Dermis blood vessel endothelial cell (primary cell): ENCODE measurements around the gene GRID2. TPM values are rescaled to one million over a fixed set of nuclear protein-coding genes. Genes with fewer than 3 reads are reported as not detected.
"Not testable (repeated sequence)": the region's sequence is repeated elsewhere in the genome, so short reads cannot be mapped to it uniquely, and the experiment has no call there.

Experiments used
- DNase-seq: peaks from one replicate; pipeline ENCODE4 v3.0.0; 2010
- total RNA-seq: library from RNA; depleted of rRNA; stranded (reverse); fragments of >200 nt; gene quantifications from 2 replicates; pipeline ENCODE4 v1.2.3, GENCODE V29; 2014

The GRID2 gene
- total RNA-seq, 1 donor from 2014 or later: not detected

DNA sequence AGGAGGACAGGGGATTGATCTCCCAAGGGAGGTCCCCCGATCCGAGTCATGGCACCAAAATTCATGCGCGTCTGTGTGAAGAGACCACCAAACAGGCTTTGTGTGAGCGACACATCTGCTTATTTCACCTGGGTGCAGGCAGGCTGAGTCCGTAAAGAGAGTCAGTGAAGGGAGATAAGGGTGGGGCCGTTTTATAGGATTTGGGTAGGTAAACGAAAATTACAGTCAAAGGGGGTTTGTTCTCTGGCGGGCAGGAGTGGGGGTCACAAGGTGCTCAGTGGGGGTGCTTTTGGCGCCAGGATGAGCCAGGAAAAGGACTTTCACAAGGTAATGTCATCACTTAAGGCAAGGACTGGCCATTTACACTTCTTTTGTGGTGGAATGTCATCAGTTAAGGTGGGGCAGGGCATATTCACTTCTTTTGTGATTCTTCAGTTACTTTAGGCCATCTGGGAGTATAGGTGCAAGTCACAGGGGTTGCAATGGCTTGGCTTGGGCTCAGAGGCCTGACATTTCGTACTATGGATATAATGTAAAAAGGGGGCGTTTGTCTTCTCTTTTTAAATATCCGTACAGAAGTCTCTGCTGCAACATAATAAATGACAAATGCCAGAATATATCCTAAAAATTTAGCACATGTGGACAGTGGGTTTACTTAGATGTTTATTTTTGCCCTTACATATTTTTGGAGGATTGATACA, 140.5 kb downstream of the GRID2 start:
- DNase-seq: not testable (repeated sequence)

DNA sequence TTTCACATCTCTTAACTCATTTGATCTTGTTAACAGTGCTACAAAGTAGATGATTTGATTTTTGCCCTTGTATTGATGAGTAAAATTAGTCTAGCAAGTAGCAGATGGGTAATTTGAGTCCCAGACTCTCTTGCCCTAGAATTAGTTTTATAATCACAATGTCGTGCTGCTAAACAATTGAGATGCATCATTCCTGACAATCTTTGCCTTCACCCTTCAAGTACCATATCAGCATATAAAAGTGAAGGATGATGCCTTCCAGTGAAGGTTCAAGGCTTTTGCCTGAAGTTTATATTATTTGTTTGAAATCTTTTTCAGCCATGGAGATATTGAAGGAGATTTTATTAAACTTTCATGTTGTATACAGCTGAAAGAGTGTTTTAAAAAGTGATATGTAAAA, 141.4 kb downstream of the GRID2 start:
- DNase-seq: no peak

DNA sequence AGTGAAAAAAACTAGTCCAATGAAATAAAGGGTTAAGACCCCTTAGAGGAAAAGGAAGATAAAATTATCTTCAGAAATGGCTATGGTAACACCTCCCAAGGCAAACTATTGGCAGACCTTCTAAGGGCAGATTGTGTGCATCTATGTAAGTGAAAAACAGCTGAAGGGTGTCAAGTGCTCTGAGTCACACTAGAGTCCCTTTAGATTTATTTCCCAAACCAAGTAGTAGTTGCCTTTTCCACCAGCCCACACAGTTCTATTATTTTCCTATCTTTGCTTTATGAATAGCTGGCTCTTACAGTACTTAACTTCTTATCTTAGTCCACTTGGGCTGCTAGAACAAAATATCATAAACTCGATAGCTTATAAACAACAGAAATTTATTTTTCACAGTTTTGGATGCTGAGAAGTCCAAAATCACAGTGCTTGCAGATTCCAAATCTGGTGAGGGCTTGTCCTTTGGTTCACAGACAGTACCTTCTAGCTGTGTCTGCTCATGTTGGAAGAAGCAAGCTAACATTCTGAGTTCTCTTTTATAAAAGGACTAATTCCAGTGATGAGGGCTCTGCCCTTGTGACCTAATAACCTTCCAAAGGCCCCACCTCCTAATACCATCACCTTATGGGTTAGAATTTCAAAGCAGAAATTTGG, 143.6 kb downstream of the GRID2 start:
- no peak for DNase-seq

DNA sequence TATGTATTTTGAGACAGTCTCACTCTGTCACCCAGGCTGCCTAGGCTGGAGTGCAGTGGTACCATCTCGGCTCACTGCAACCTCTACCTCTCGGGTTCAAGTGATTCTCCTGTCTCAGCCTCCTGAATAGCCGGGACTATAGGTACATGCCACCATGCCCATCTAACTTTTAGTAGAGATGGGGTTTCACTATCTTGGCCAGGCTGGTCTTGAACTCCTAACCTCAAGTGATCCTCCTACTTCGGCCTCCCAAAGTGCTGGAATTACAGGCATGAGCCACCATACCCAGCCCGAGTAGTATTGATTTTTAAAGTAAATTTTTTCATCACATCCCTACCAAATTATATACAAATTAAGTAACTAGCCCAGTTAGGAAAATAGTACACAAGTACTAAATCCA, 144.4 kb downstream of the GRID2 start:
- not testable (repeated sequence) for DNase-seq

DNA sequence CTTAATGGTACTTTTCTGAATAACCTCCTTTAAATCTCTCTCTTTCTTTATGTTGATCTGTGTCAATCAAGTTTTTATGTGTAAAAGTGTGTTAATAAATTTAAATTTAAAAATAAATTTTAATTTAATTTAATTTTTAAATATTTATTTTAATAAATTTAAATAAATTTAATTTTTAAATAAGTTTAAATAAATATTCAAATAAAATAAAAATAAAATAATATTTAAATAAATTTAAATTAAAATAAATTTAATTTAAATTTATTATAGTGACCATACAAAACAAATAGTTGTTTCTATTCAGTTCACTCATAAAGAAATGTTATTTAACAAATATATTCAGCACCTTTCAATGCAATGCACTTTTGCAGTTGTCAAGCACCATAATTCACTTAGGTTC, 146.9 kb downstream of the GRID2 start:
- no peak for DNase-seq

DNA sequence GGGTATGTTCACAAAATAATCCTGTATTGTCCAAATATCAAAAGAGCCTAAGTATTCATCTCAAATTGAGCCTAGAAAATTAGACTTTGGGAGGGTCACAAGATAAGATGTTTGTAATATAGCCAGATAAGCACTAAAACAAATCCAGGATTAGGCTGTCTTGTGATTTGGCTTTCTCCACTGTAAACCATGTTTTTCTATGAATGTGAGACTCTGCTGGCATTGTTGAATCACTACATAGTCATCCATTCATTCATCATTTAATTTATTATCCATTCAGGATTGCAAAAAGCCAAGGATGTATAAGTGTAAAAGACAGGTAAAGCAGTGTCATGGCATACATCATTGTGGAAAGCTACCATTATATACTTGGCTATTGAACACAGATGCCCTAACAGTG, 148.0 kb downstream of the GRID2 start:
- DNase-seq: no peak

DNA sequence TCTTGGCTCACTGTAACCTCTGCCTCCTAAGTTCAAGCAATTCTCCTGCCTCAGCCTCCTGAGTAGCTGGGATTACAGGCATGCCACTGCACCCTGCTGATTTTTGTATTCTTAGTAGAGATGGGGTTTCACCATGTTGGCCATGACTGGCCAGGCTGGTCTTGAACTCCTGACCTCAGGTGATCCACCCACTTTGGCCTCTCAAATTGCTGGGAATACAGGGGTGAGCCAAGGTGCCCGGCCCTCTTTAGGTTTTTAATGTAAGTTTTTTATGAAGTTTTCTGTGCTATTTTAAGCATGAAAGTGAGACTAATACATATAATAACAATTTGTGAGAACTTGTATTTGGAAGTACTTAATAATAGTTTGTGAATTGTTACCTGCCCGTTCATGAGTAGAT, 148.6 kb downstream of the GRID2 start:
- DNase-seq: not testable (repeated sequence)

DNA sequence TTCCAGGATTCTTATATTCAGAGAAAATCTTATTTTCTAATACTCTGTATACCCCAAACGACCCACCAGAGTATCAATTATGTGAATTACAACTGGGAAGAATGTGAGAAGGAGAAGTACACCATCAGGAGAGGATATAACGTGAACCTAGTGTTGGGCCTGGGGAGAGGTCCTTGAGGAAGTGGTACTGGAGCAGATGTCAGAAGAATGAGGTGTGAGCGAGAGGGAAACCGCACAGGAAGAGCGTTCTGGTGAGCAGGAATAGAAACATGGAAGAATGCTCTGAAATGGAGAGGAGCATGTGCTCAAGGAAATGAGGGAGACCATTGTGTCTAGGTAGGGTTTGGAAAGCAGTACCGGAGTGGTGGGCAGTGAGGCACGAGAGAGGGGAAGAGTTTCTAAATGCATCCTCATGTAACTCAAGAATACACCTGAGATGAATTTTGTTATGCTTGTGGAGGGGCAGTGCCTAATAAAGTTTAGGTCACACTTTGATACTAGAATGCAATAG, 151.6 kb downstream of the GRID2 start:
- DNase-seq: no peak

DNA sequence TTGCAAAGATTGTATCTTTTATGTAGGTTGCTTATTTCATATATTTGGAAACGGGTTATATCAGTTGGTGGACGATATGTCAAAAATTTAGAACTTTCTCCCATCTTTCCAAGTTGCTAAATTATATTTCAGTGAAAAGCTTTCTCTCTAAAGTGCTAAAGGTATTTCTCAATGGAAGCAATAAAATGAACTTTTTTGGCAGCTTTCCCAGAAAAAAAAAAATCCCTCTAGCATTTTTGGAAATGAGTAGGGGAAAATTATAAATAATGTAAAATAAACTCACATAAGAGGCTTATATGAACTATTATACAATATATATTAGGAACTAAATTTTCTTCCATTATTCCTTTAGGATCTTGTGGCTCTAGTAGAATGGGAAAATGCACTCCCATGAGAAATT, 152.2 kb downstream of the GRID2 start:
- no peak for DNase-seq

DNA sequence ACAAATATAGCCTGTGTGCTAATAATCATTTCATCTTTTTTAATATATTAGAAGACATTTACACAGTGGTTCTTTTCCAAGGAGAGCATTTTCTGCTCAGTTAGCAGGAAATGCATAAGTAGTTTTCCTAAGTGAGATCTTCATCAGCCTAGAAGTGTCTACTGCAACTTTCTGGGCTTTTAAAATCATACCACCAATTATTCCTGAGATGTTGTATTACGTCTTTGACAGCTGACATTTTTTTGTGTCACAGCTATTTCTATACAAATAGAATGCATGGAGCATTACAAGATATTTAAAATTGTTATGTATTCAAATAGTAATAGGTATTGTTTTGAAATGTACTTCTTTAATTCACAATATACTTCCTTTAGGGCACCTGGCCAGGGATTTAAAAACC, 158.0 kb downstream of the GRID2 start:
- DNase-seq: no peak

DNA sequence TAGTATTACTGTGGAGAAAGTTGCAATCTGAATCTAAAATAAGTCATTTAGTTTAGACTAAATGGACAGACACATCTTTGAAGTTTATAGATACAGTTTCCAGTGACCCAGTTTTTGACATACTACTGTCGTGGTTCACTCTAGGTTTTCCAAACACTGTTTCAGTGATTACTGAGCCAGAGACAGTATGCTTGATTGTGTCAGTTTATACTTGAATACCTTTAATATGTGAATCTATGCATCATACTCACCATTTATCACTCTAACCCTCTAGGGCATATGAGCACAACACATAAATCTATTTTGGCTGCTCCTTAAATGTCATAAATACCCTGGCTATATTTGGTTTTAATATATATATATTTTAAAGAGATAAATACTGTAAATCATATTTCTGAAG, 173.5 kb downstream of the GRID2 start:
- no peak for DNase-seq

DNA sequence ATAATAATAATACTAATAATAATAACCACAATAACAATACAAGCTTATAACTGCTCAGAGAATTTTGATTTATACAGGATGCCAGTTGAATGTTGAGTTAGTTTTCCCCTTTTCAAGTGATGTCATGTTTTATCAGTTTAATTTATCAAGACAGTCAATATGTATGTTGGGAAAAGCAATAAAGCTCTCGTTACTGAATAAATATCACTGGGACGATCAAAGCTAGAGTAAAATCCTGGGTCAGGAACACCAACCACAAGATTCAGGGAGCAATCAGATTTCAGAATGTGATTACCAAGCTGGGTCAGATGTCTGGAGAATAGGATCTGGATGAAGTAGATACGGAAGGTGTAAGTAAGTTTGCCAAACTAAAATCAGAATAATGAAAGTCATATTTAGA, 179.6 kb downstream of the GRID2 start:
- no peak for DNase-seq

DNA sequence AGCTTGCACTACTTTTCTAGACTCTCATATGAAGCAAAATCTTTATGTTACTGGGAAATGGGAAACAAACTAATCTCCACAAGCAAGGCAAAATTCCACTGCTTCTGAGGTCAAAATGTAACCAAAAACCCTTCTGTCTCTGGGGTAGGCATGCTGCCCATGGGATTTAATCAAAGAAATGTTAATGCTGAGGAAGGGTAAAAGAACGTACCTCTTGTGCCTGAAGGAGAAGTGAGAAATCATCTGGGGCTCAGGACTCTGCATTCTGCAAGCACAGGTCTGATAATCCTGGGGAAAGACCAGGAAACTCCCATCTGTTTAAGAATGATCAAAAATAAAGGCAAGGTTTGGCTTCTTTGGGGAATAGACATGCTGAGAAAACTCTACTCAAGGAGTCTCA, 184.7 kb downstream of the GRID2 start:
- no peak for DNase-seq

DNA sequence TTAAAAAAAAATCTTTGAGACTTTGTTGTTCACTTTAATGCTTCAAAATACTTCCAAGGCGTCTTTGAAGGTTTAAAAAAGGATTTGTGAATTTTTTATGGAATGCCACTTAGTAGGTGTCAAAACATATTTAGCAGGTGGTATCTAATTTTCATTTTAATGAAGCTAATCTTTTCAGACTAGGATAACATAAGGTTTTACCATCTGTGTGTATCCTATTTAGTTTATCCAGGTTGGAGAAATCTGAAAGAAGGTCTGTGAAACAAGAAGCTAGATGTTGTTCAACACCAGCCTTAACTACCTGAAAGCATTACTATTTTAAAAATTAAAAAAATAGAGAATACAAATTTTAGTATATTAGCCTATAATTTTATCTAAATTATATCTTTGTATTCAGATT, 193.4 kb downstream of the GRID2 start:
- no peak for DNase-seq

DNA sequence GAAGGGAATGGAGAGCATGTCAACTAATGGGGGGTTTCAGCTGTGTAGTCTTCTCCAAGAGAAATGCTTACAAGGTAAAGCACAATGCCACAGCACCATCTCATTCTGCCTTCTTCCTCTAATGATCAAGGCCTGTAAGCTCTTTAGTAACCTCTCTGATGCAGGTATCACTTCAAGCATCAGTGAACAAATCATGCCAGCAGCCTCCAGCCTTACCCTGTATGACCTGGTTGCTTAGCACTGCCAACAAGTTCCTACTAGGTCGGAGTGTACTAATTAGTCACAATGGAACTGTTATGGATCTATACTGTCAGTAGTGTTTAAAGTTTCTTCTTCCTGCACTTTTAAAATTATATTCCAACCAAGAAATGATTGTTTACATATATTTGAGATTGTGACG, 197.7 kb downstream of the GRID2 start:
- no peak for DNase-seq

DNA sequence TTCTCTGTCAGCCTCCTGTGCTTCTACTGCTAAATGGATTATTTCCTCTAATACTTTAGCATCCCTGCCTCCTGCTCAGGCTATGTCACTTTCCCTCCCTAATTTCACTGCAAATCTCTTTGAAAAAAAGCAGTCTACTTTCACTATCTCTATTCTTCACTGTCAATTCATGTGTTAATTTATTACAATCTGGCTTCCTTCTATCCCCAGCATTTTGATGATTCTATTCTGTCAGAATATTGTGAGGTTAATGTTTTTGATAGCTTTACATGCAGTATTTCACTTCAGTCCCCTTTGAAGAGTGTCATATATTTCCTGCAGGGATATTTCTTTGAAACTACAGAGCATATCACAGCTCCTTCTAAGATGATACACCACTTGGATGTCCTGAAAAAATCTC, 203.2 kb downstream of the GRID2 start:
- no peak for DNase-seq

DNA sequence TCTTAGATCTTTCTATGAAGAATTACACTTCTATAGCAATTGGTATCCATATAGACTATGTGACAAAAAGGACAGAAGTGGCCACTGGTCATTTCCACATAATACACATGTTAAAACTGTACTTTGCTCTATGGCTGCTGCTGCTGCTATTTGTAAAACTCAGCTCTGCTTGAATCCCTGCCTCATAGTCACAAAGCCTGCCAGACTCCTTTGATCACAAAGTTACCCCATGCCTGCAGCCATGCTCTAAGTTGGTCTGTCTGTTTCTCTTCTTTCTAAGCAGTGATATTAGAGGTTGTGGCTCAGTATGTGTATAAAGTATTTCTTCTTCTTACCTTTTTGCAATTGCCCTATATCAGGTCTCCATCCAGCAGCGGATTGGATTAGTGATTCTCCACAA, 210.9 kb downstream of the GRID2 start:
- no peak for DNase-seq

DNA sequence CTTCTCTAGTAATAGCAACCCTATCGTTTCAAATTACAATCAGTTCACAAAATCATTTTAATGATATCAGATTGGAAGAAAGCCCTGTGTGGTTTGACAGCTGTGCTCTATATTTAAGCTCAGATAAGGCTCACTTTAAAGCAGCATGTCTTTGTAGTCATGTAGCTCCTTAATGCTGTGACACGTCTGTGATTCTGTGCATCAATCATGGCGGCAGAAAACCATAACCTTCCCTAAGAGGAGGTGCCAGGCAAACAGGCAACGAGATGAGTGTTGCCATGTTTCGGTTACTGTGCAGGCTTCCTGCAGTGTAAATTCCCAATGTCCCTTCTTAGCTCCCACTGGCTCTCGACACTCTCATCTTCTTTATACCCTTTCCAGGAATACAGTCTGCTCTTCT, 212.7 kb downstream of the GRID2 start:
- no peak for DNase-seq

DNA sequence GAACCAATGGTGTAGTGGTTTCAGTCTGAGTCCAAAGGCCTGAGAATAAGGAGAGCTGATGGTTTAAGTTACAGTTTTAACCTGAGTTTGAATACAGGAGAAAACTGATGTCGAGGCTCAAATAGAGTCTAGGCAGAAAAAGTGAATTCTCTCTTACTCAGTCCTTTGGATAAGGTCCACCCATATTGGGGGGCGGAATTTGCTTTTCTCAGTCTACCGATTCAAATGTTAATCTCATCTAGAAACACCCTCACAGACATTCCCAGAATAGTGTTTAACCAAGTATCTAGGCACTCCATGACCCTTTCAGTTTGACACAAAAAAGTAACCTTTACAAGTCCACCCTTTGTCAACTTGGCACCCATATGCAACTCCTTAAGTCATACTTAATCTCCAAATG, 216.0 kb downstream of the GRID2 start:
- DNase-seq: no peak

DNA sequence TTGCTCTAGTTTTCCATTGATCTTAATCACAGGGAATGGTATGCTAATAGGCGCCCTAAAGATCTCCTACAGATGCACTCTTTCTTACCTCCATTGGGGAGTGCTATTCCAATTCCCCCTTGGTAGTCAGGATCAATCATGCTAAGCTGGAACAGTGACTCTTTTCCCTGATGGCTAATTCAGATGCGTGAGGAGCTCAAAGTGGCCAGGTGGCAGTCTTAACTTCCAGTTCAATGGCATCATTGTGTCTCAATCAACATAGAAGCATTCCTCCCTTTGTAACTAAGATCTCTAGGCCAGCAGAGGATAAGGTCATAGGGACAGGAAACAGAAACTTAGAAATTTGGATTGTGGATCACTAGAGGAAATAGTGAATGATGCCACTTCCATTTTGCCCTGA, 216.8 kb downstream of the GRID2 start:
- no peak for DNase-seq

DNA sequence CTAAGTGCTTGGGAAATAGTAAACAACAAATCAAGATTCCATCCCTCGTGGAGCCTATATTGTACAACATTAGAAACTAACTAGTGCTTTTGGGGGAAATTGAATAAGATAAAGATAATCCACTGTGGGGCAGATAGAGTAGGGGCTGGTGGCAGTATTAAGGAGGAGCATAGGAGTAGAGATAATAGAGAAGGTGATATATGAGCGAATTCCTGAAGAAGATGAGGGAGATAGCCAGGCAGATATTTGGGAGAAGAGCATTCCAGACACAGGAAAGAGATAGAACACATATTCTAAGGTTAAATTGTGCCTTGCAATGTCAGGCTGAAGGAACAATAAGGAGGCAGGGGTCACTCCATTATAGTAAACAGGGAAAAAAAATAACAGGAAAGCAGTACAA, 218.2 kb downstream of the GRID2 start:
- DNase-seq: no peak

DNA sequence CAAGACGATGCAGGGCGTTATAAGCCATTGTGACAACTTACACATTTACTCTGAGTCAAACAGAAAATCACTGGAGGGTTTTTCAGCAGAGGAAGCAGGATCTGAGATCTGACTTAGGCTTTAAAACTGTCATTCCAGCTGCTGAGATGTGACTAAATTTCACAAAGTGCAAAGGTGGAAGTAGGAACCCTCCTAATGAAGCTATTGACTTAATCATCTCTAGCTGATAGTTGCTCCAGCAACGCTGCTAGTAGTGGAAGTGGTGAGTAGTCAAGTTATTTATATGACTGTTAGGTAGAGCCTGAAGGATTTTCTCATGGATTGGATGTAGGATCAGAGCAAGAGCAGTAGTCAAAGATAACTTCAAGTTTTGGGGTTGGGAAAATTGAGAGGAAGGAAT, 218.6 kb downstream of the GRID2 start:
- DNase-seq: no peak

DNA sequence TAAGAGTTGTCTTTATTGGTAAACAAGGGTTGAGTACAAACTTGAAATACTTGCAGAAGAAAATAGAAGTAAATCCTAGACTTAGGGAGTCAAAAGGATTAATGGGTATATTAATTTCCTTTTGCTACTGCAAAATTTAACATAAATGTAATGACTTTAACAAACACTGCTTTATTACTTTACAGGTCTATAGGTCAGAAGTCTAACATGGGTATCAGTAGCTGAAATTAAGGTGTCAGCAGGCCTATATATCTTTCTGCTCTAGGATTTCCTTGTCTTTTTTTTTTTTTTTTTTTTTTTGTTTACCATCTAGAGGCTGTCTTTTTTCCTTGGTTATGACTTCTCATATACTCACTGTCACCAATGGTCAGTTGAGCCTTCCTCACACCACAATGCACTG, 220.4 kb downstream of the GRID2 start:
- DNase-seq: no peak

DNA sequence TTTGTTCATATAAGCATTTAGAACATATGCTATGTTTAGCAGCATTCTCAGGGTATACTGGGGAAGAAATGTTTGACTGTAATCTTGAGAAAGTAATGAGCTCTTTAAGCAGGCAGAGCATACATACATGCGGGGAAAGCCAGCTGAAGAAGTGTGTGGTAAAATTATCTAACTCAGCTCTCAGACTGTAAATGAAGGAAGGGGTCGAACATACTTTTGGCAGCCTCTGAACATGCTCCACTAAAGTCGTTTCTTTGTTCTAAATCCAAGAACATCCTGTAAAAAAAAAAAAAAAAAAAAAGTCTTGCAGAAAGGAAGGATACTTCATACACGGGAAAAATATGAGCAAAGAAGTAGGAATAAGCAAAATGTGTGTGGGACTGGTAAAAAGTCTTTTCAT, 224.8 kb downstream of the GRID2 start:
- no peak for DNase-seq

DNA sequence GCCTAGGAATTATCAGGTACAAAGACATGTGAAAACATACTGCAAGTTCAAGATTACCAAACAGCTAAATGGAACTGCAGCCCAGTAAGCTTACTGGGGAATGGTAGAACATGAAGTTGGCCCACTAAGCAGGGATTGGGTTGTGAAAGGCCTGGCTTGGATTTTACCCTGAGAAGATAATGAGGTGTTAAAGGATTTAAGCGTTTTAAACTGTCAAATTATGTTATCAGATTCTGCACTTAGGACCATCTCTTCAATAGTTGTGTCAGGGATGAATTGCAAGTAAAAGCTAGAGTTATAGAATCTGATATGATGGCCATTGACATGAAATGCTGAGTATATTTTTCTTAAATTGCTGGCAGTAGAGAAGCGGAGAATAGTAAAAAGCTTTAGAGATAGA, 225.7 kb downstream of the GRID2 start:
- DNase-seq: no peak
